Astrocyte of the spinal cord (primary cell): ENCODE results near the gene SF1.

Experiments
- DNase-seq: peaks from one replicate; pipeline ENCODE4 v3.0.0; 2011; ENCODE audit warnings: low read depth, low spot score
- H3K4me3 ChIP-seq: 2 replicates; pipeline ENCODE4 v1.5.1; 2011; ENCODE audit warnings: low read depth, mild to moderate bottlenecking, low read length, moderate library complexity
- CTCF ChIP-seq: IDR thresholded peaks from 2 replicates; pipeline ENCODE4 v1.5.1; 2012; ENCODE audit warnings: low read depth, mild to moderate bottlenecking, low read length, inconsistent platforms
- in situ Hi-C: cut with HindIII; loops from 2 replicates; pipeline ENCODE4 v1.10.0; 2017; ENCODE audit warnings: low sequenced_read_pairs

Gene SF1

GRCh38 chr11:64800303-64801157 is 22.2 kb upstream of the SF1 start:
- TF ChIP-seq CTCF: no peak
- no peak overlapping the region for H3K4me3 ChIP-seq
- in situ Hi-C loops: no loop called here
- no peak for DNase-seq

- H3K4me3 ChIP-seq: no peak overlapping the region
- no peak for DNase-seq
- TF ChIP-seq CTCF: no peak
- in situ Hi-C loops: no loop called here
These were observed 21.4 kb upstream of the SF1 start for GRCh38 chr11:64799623-64800302.

GRCh38 chr11:64799256-64799622 is 20.9 kb upstream of the SF1 start:
- TF ChIP-seq CTCF: no peak
- in situ Hi-C loops: no loop called here
- DNase-seq: no peak
- H3K4me3 ChIP-seq: no peak overlapping the region

- TF ChIP-seq CTCF: no peak
- in situ Hi-C loops: no loop called here
- DNase-seq: no peak
- H3K4me3 ChIP-seq: no peak overlapping the region
These were observed 18.6 kb upstream of the SF1 start for GRCh38 chr11:64796757-64797541.

GRCh38 chr11:64796047-64796756 is 17.9 kb upstream of the SF1 start:
- DNase-seq: no peak
- no peak for TF ChIP-seq CTCF
- H3K4me3 ChIP-seq: no peak overlapping the region
- in situ Hi-C loops: no loop called here

- in situ Hi-C loops: no loop called here
- no peak for DNase-seq
These were observed 16.2 kb upstream of the SF1 start for GRCh38 chr11:64794526-64794925.

More at GRCh38 chr11:64794526-64794925, 16.2 kb upstream of the SF1 start:
- no peak for TF ChIP-seq CTCF
- H3K4me3 ChIP-seq: no peak overlapping the region
